ENCODE measurements around the gene P2RX1. TPM values are rescaled to one million over a fixed set of nuclear protein-coding genes. Genes with fewer than 3 reads are reported as not detected.
A peak's percentile ranks its signal among the peaks of the same experiment; 100 is the strongest.

P2RX1 gene
- total and polyA plus RNA-seq, 12 donors: 0.27 to 2.6 (median 0.49) TPM

DNA sequence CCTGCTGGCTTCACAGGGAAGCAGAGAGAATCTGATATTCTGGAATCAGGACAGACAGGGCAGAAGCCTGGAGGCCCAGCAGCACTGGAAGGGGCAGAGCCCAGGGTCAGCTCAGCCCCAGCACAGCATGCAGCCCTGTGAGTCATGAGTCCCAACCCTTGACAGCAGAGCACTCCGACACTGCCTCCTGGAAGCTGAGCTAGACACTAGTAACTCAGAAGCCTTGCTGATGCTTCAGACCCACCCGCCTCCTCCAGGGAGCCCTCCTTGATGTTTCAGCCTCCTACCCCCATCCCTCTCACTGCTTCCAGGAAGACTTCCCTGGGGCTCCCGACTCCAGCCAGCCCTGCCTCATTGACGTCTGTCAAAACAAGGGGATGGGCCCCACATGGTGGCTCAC lies 30.3 kb downstream of the P2RX1 start:
- intact Hi-C loops (cut with DNase I): no loop called here

DNA sequence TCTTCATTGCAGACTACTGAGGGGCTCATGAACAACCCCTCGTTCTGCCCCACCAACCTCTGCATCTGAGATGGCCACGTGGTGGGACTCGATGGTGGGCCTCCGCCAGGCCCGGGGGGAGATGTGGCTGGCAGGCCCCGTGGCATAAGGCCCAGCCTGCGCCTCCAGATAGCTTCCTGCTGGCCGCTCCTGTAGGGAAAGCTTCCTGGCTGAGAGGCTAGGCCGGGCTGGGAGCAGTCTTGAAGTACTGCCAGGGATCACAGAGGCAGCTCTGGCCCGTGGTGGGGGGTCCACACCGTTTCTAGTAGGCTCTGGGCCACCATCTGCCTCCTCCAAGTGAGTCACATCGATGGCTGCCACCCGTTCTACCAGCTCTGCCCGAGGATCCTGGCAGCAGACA lies 31.0 kb downstream of the P2RX1 start:
- ATAC-seq (no peak), DNase-seq (no peak)
- WGBS, 2 donors: 75% methylated on average over 14 of the region's 14 CpGs
- TF ChIP-seq, protein P1, sequence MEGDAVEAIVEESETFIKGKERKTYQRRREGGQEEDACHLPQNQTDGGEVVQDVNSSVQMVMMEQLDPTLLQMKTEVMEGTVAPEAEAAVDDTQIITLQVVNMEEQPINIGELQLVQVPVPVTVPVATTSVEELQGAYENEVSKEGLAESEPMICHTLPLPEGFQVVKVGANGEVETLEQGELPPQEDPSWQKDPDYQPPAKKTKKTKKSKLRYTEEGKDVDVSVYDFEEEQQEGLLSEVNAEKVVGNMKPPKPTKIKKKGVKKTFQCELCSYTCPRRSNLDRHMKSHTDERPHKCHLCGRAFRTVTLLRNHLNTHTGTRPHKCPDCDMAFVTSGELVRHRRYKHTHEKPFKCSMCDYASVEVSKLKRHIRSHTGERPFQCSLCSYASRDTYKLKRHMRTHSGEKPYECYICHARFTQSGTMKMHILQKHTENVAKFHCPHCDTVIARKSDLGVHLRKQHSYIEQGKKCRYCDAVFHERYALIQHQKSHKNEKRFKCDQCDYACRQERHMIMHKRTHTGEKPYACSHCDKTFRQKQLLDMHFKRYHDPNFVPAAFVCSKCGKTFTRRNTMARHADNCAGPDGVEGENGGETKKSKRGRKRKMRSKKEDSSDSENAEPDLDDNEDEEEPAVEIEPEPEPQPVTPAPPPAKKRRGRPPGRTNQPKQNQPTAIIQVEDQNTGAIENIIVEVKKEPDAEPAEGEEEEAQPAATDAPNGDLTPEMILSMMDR (IDR thresholded peaks at IDR 0.05): no peak
- Histone ChIP-seq H3K27me3 (no peaks in the 10 kb centered on the region), H3K27ac (no peak overlapping the region), H3K4me3 (no peak overlapping the region), H3K9me3 (no peaks in the 10 kb centered on the region), H3K36me3 (peaks cover 0 to 45% (median 6%) of the 10 kb centered on the region in 9 donors), H3K4me1 (peaks cover 9 to 53% (median 43%) of the 10 kb centered on the region in 9 donors)
- intact Hi-C loops (cut with DNase I): no loop called here

More for the DNA sequence above, 30.3 kb downstream of the P2RX1 start:
- no peak overlapping the region for H3K4me3 ChIP-seq
- WGBS, 2 donors: 86 to 88% methylated on average over 4 of the region's 4 CpGs
- ATAC-seq (no peak), DNase-seq (no peak)
- TF ChIP-seq, protein P1 (IDR thresholded peaks at IDR 0.05): no peak
- H3K27ac ChIP-seq: peak overlapping the region in 1 of 10 donors; percentile 93
- peaks cover 0 to 41% (median 6%) of the 10 kb centered on the region in 9 donors for H3K36me3 ChIP-seq
- H3K9me3 ChIP-seq: no peaks in the 10 kb centered on the region
- H3K4me1 ChIP-seq: peaks cover 10 to 60% (median 45%) of the 10 kb centered on the region in 9 donors
- H3K27me3 ChIP-seq: no peaks in the 10 kb centered on the region

DNA sequence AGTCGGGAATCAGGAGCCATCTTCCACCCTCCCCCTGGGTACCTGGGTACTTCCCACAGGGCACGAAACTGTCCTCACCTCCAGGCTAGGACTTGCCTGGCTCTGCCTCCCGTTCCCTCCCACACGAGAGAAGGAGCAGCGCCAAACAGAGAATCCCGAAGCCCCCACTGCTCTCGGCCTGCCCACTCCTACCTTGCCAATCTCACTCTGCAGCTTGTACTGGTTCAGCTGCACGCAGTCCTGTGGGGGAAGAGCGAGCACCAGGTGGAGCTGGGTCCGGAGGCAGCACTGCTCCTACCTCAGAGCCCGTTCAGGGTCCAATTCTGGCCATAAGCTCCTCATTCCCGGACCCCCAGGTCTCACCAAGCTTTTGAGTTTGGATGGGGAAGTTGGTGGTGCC lies 32.1 kb downstream of the P2RX1 start:
- no peaks in the 10 kb centered on the region for H3K27me3 ChIP-seq
- intact Hi-C loops (cut with DNase I): no loop called here
- WGBS, 2 donors: 93 to 96% methylated on average over 12 of the region's 12 CpGs
- peaks cover 0 to 49% (median 6%) of the 10 kb centered on the region in 9 donors for H3K36me3 ChIP-seq
- no peak for ATAC-seq
- DNase-seq: no peak
- H3K4me1 ChIP-seq: peaks cover 7 to 53% (median 42%) of the 10 kb centered on the region in 9 donors
- H3K27ac ChIP-seq: no peak overlapping the region
- H3K4me3 ChIP-seq: no peak overlapping the region
- TF ChIP-seq, protein P1 (IDR thresholded peaks at IDR 0.05): no peak
- no peaks in the 10 kb centered on the region for H3K9me3 ChIP-seq

GRCh38 chr17:3882276-3882675 lies 34.0 kb downstream of the P2RX1 start:
- Histone ChIP-seq H3K36me3 (peaks cover 0 to 52% (median 6%) of the 10 kb centered on the region in 9 donors), H3K27me3 (no peaks in the 10 kb centered on the region), H3K4me3 (no peak overlapping the region), H3K4me1 (peaks cover 3 to 41% (median 25%) of the 10 kb centered on the region in 9 donors), H3K27ac (no peak overlapping the region), H3K9me3 (no peaks in the 10 kb centered on the region)
- 86 to 89% methylated on average over 4 of the region's 4 CpGs for WGBS, 2 donors
- ATAC-seq: no peak
- TF ChIP-seq, protein P1 (IDR thresholded peaks at IDR 0.05): no peak
- intact Hi-C loops (cut with DNase I): no loop called here
- DNase-seq: no peak
